K562 (cell line): Measurements from ENCODE around the gene UBE2L6. TPM values are rescaled to one million over a fixed set of nuclear protein-coding genes. Genes with fewer than 3 reads are reported as not detected.
A peak's percentile ranks its signal among the peaks of the same experiment; 100 is the strongest.

ENCODE experiments used
- ATAC-seq: fragments of 200-7000 bp; cut with Tn5 transposase; 3 replicates; pipeline ENCODE4 v1.9.1; 2020; ENCODE audit warnings: moderate library complexity
- BruUV-seq: library from RNA; stranded (reverse); fragments of 400-500 nt; replicated peaks from 2 replicates; lab custom pipeline; 2021; lab: Mats Ljungman, UMichigan
- CTCF ChIA-PET: fragments of 300-600 bp; formaldehyde crosslinking; extraction: SDS; loops from one replicate; lab custom pipeline; 2021; ENCODE audit warnings: low intra/inter-chr PET ratio; lab: Yijun Ruan, JAX
- POLR2A ChIA-PET: fragments of 300-600, 350-650 bp; sonication (Branson Sonifier 250); formaldehyde crosslinking; extraction: SDS; loops from one replicate; lab custom pipeline; 2021; ENCODE audit warnings: antibody characterized with exemption, inconsistent platforms; lab: Yijun Ruan, JAX
- DNase-seq, 4 experiments: peaks; one replicate each; pipeline versions ENCODE4 v3.0.0 to v3.0.0-alpha.2; 2011 to 2018; ENCODE audit warnings: low spot score in 3 of 4, mixed read lengths in 3 of 4; ENCODE audit errors: extremely low read depth in 1 of 4
- FAIRE-seq: peaks from 2 replicates; lab custom pipeline; 2011; peaks lifted over from hg19 to GRCh38; lab: Jason Lieb, UNC
- H2AFZ ChIP-seq: 2 replicates; pipeline ENCODE4 v1.6.0; 2011; ENCODE audit warnings: low read depth, low read length, control low read depth, inconsistent platforms
- H3K27ac ChIP-seq: fragments of 200-600 bp; 3 replicates; pipeline ENCODE4 v1.8.0; 2011; ENCODE audit warnings: low read depth, mild to moderate bottlenecking, control low read depth, inconsistent platforms, low read length, moderate library complexity, mixed read lengths; ENCODE audit errors: extremely low read depth
- H3K27me3 ChIP-seq, 2 experiments: fragments of 300-600 bp in 1 of 2; 2 replicates in 1 of 2; 3 replicates in 1 of 2; pipeline versions ENCODE4 v1.6.0 to v1.8.0; 2011; ENCODE audit warnings: inconsistent platforms in 2 of 2, low read length in 2 of 2, mild to moderate bottlenecking in 1 of 2, mixed read lengths in 1 of 2, moderate library complexity in 1 of 2; ENCODE audit not compliant: control insufficient read depth in 2 of 2, insufficient read depth in 2 of 2
- H3K36me3 ChIP-seq: fragments of 300-600 bp; 3 replicates; pipeline ENCODE4 v1.8.0; 2011; ENCODE audit warnings: mild to moderate bottlenecking, low read length, inconsistent platforms; ENCODE audit not compliant: control insufficient read depth, insufficient read depth
- H3K4me1 ChIP-seq, 2 experiments: fragments of 200-600 bp in 1 of 2; replicated peaks in 1 of 2; 2 replicates in 1 of 2; 3 replicates in 1 of 2; pipeline versions ENCODE4 v1.5.1 to v1.8.0; 2011; ENCODE audit warnings: inconsistent platforms in 2 of 2, low read length in 2 of 2, mild to moderate bottlenecking in 1 of 2, mixed read lengths in 1 of 2, moderate library complexity in 1 of 2; ENCODE audit not compliant: control insufficient read depth in 2 of 2, insufficient read depth in 2 of 2
- H3K4me2 ChIP-seq: 2 replicates; pipeline ENCODE4 v1.6.1; 2011; ENCODE audit warnings: low read length, control low read depth, inconsistent platforms, mixed read lengths; ENCODE audit not compliant: insufficient read depth
- H3K4me3 ChIP-seq: fragments of 200-600 bp; sonication (generic), shearing (Covaris generic); 2 replicates; pipeline ENCODE4 v1.5.1; 2016; ENCODE audit warnings: control low read depth, inconsistent platforms
- H3K79me2 ChIP-seq: fragments of 200-600 bp; 3 replicates; pipeline ENCODE4 v1.8.0; 2011; ENCODE audit warnings: low read length, inconsistent platforms; ENCODE audit not compliant: control insufficient read depth, insufficient read depth
- H3K9ac ChIP-seq, 2 experiments: 2 replicates each; pipeline versions ENCODE4 v1.6.0 to v1.6.1; 2011; ENCODE audit warnings: low read depth in 2 of 2, low read length in 2 of 2, control low read depth in 1 of 2, inconsistent platforms in 1 of 2, mild to moderate bottlenecking in 1 of 2, mixed read lengths in 1 of 2; ENCODE audit not compliant: insufficient read depth in 1 of 2
- H3K9me1 ChIP-seq: one replicate; pipeline ENCODE4 v1.6.0; 2011; ENCODE audit warnings: inconsistent platforms, mild to moderate bottlenecking, low read length, moderate library complexity; ENCODE audit not compliant: control insufficient read depth, insufficient read depth
- H3K9me3 ChIP-seq: replicated peaks from 2 replicates; pipeline ENCODE4 v1.5.1; 2011; ENCODE audit warnings: low read depth, low read length, inconsistent platforms; ENCODE audit not compliant: control insufficient read depth, insufficient read depth
- H4K20me1 ChIP-seq: replicated peaks from 2 replicates; pipeline ENCODE4 v1.6.1; 2011; ENCODE audit warnings: low read length, inconsistent platforms, mixed read lengths; ENCODE audit not compliant: control insufficient read depth, insufficient read depth
- DACH1 ChIP-seq: fragments of 450-650 bp; IDR thresholded peaks from 2 replicates; pipeline ENCODE4 v1.6.1; 2018; ENCODE audit not compliant: partially characterized antibody
- HDAC1 ChIP-seq, 2 experiments: fragments of 450-650 bp; IDR thresholded peaks; 2 replicates each; pipeline ENCODE4 v1.6.1; 2016 to 2017; ENCODE audit warnings: inconsistent platforms in 1 of 2, mild to moderate bottlenecking in 1 of 2, moderate library complexity in 1 of 2
- MED1 ChIP-seq: sonication (generic); formaldehyde crosslinking; IDR thresholded peaks from 2 replicates; pipeline ENCODE4 v1.8.1; 2023; ENCODE audit warnings: missing genetic modification reagents, borderline replicate concordance
- NFE2L1 ChIP-seq: fragments of 450-650 bp; IDR thresholded peaks from 2 replicates; pipeline ENCODE4 v1.6.1; 2016; ENCODE audit warnings: missing genetic modification characterization, low read depth, mild to moderate bottlenecking, missing compliant biosample characterization, moderate library complexity, borderline replicate concordance
- POLR2AphosphoS5 ChIP-seq: IDR thresholded peaks from 2 replicates; pipeline ENCODE4 v1.6.1; 2011; ENCODE audit warnings: mild to moderate bottlenecking, low read depth, low read length, moderate library complexity; ENCODE audit not compliant: control insufficient read depth, insufficient read depth
- SMARCE1 ChIP-seq: fragments of 450-650 bp; IDR thresholded peaks from 2 replicates; pipeline ENCODE4 v1.7.1; 2016; ENCODE audit warnings: mild to moderate bottlenecking
- ZNF224 ChIP-seq: sonication (generic); formaldehyde crosslinking; IDR thresholded peaks from 2 replicates; pipeline ENCODE4 v1.8.0; 2022; ENCODE audit warnings: mild to moderate bottlenecking, missing genetic modification reagents
- ZNF347 ChIP-seq: fragments of 450-650 bp; formaldehyde crosslinking; IDR thresholded peaks from 2 replicates; pipeline ENCODE4 v1.4.0; 2020; ENCODE audit warnings: low read depth, mild to moderate bottlenecking, moderate library complexity
- ZNF76 ChIP-seq: fragments of 250-450 bp; sonication (Bioruptor Pico); IDR thresholded peaks from 2 replicates; pipeline ENCODE4 v1.4.0; 2020; ENCODE audit warnings: mild to moderate bottlenecking, moderate library complexity, borderline replicate concordance
- WGBS: fragments of 100-300 bp; shearing (Covaris generic); methylation state at CpG from one replicate; pipeline ENCODE4 v1.1.6; 2016; ENCODE audit warnings: low coverage, mixed read lengths; ENCODE audit not compliant: insufficient coverage; ENCODE audit errors: missing lambda C conversion rate; 5-methylcytosine and 5-hydroxymethylcytosine counted together
- in situ Hi-C: fragments of 300-500 bp; cut with MboI; formaldehyde crosslinking; loops from 4 replicates; pipeline ENCODE4 v1.15.0; 2018; ENCODE audit warnings: inconsistent platforms, mixed read lengths
- intact Hi-C: fragments of 100-400 bp; cut with micrococcal nuclease; formaldehyde crosslinking; loops from 2 replicates; pipeline ENCODE4 v1.14.2; 2022
- polyA plus RNA-seq, 8 experiments: library from polyadenylated mRNA; depleted of rRNA in 4 of 8; stranded (reverse) in 5 of 8; unstranded in 3 of 8; fragments of >200 nt; fragmentation: Nextera tagmentation in 2 of 8; fragmentation: Illumina TruSeq in 1 of 8; extraction: Ambion mirVana in 2 of 8; extraction: Trizol in 1 of 8; gene quantifications; 2 replicates each; pipeline versions ENCODE4 v1.2.1 to v1.2.3, GENCODE V29; 2011 to 2014; ENCODE audit warnings: inconsistent platforms in 1 of 8, missing spikeins in 1 of 8
- total RNA-seq, 7 experiments: library from RNA; depleted of rRNA in 6 of 7; stranded (reverse); fragments of >200 nt in 6 of 7; fragmentation: Illumina TruSeq in 2 of 7; extraction: Trizol in 2 of 7; gene quantifications; 2 replicates each; pipeline versions ENCODE4 v1.2.1 to v1.2.3, GENCODE V29; 2011 to 2021; ENCODE audit warnings: low replicate concordance in 1 of 7
- TF ChIP-seq, protein P1 (sequence below): fragments of 250-450 bp; sonication (Bioruptor Pico); IDR thresholded peaks from 2 replicates; pipeline ENCODE4 v1.4.0; 2020; ENCODE audit warnings: mild to moderate bottlenecking, moderate library complexity, borderline replicate concordance

The UBE2L6 gene
- total and polyA plus RNA-seq, 9 of the 15 experiments (the other 6 are each of a cell fraction or from before 2014, with no cell fraction given), result 5.9 to 24.9 (median 9.7) TPM

- H2AFZ ChIP-seq, result peak overlapping the region; percentile 99
- no TSS peak for BruUV-seq
- POLR2A ChIA-PET, result interaction anchor here (0.6 to 4.1 kb wide), 13 partner anchors 8 to 189 kb away, joined by 3 to 31 read pairs (median 4); partner anchors contain the start of gene TIMM10
- H3K9ac ChIP-seq, result peak overlapping the region; percentile 89 to 90
- peaks cover 49% of the 10 kb centered on the region for H3K79me2 ChIP-seq
- CTCF ChIA-PET, result interaction anchor here (0.8 kb wide), 1 partner anchor 21 kb away, joined by 3 read pairs; no protein-coding TSS in a partner anchor
- peak; percentile 75 to 80 (median 76) for DNase-seq
- peak; percentile 32 for FAIRE-seq
- WGBS, result 2% methylated on average over 25 of the region's 57 CpGs
- intact Hi-C loops (loop anchor here (1.0 kb wide), 1 partner anchor 15 kb away; no protein-coding TSS in a partner anchor), in situ Hi-C loops (no loop called here)
- peaks cover 16% of the 10 kb centered on the region; the same call in 2 of the 3 replicates for H3K36me3 ChIP-seq
- no peaks in the 10 kb centered on the region for H3K27me3 ChIP-seq
- H3K4me3 ChIP-seq, result peak overlapping the region; percentile 88
- peak overlapping the region; percentile 88 for H3K4me2 ChIP-seq
- H3K9me3 ChIP-seq, result no peaks in the 10 kb centered on the region
- no peaks in the 10 kb centered on the region for H3K9me1 ChIP-seq
- no peaks in the 10 kb centered on the region for H4K20me1 ChIP-seq
- peak overlapping the region; percentile 86 for H3K27ac ChIP-seq
- peaks cover 21 to 31% of the 10 kb centered on the region in 2 experiments; a peak in 4 of 5 replicates for H3K4me1 ChIP-seq
- peak; percentile 68 for ATAC-seq
- TF ChIP-seq DACH1, result no peak
- no peak for TF ChIP-seq MED1 (CRISPR knock-in tag)
- 0 out of 2 replicates have a peak, but pooled peaks have one; percentile 14 for TF ChIP-seq SMARCE1
- TF ChIP-seq NFE2L1 (tag), result no peak
- no peak for TF ChIP-seq ZNF224 (CRISPR knock-in tag)
- TF ChIP-seq ZNF347 (CRISPR knock-in tag), result no peak
- TF ChIP-seq POLR2AphosphoS5, result no peak
- no peak for TF ChIP-seq ZNF76 (CRISPR knock-in tag)
- TF ChIP-seq, protein P1, sequence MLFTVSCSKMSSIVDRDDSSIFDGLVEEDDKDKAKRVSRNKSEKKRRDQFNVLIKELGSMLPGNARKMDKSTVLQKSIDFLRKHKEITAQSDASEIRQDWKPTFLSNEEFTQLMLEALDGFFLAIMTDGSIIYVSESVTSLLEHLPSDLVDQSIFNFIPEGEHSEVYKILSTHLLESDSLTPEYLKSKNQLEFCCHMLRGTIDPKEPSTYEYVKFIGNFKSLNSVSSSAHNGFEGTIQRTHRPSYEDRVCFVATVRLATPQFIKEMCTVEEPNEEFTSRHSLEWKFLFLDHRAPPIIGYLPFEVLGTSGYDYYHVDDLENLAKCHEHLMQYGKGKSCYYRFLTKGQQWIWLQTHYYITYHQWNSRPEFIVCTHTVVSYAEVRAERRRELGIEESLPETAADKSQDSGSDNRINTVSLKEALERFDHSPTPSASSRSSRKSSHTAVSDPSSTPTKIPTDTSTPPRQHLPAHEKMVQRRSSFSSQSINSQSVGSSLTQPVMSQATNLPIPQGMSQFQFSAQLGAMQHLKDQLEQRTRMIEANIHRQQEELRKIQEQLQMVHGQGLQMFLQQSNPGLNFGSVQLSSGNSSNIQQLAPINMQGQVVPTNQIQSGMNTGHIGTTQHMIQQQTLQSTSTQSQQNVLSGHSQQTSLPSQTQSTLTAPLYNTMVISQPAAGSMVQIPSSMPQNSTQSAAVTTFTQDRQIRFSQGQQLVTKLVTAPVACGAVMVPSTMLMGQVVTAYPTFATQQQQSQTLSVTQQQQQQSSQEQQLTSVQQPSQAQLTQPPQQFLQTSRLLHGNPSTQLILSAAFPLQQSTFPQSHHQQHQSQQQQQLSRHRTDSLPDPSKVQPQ (CRISPR knock-in tag), result no peak
- TF ChIP-seq HDAC1 (IDR thresholded peaks at IDR 0.05), result peak in 1 of 2 experiments; percentile 46; a peak in 1 of 4 replicates
Measured at GRCh38 chr11:57514538-57515331, 52.7 kb downstream of the UBE2L6 start.
